GM23338 (cell line): ENCODE results near the gene SPRR2B.

Experiments
- CTCF ChIP-seq, 2 experiments: fragments of 200-600 bp in 1 of 2; sonication (generic) in 1 of 2; conservative IDR thresholded peaks; 2 replicates each; pipeline versions ENCODE4 v1.5.1 to v1.6.1; 2016 to 2017; ENCODE audit warnings: antibody characterized with exemption in 2 of 2, low read depth in 2 of 2, mild to moderate bottlenecking in 2 of 2, moderate library complexity in 1 of 2
- EZH2 ChIP-seq: fragments of 200-600 bp; sonication (generic); IDR thresholded peaks from one replicate; pipeline ENCODE4 v1.8.0; 2017; ENCODE audit warnings: antibody characterized with exemption, mild to moderate bottlenecking, low read depth; ENCODE audit not compliant: unreplicated experiment
- POLR2AphosphoS5 ChIP-seq: IDR thresholded peaks from 2 replicates; pipeline ENCODE4 v1.6.1; 2016; ENCODE audit warnings: antibody characterized with exemption, low read depth

GRCh38 chr1:153030895-153031294 is 40.5 kb downstream of the SPRR2B start, which contains the start of gene SPRR1B:
- TF ChIP-seq POLR2AphosphoS5 (no peak), CTCF (conservative IDR thresholded peaks at IDR 0.05; ENCODE audit: low read depth in 2 of 2) (no peak), EZH2 (no peak)
